ENCODE results near the gene PTCSC3.
"Not testable (repeated sequence)": the region's sequence is repeated elsewhere in the genome, so short reads cannot be mapped to it uniquely, and the experiment has no call there.

The PTCSC3 gene

GRCh38 chr14:36111822-36112583, 64.5 kb downstream of the PTCSC3 start:
- no peak for TF ChIP-seq CTCF (IDR thresholded peaks at IDR 0.05; ENCODE audit: extremely low read depth, missing control alignments)

GRCh38 chr14:36105401-36105800, 71.1 kb downstream of the PTCSC3 start:
- no peak for DNase-seq (ENCODE audit: low spot score)
- no peak for TF ChIP-seq CTCF (IDR thresholded peaks at IDR 0.05; ENCODE audit: extremely low read depth, missing control alignments)

More at GRCh38 chr14:36111822-36112583, 64.5 kb downstream of the PTCSC3 start:
- DNase-seq (ENCODE audit: low spot score) = no peak

- DNase-seq (ENCODE audit: low spot score) = not testable (repeated sequence)
Observed at GRCh38 chr14:36104258-36104657, 72.3 kb downstream of the PTCSC3 start.

GRCh38 chr14:36099619-36100018, 76.9 kb downstream of the PTCSC3 start:
- no peak for DNase-seq (ENCODE audit: low spot score)
- TF ChIP-seq CTCF (IDR thresholded peaks at IDR 0.05; ENCODE audit: extremely low read depth, missing control alignments) = no peak

GRCh38 chr14:36097356-36097755, 79.2 kb downstream of the PTCSC3 start:
- DNase-seq (ENCODE audit: low spot score) = no peak
- TF ChIP-seq CTCF (IDR thresholded peaks at IDR 0.05; ENCODE audit: extremely low read depth, missing control alignments) = no peak

- TF ChIP-seq CTCF (IDR thresholded peaks at IDR 0.05; ENCODE audit: extremely low read depth, missing control alignments) = no peak
- no peak for DNase-seq (ENCODE audit: low spot score)
Observed at GRCh38 chr14:36096090-36096489, 80.4 kb downstream of the PTCSC3 start.

- TF ChIP-seq CTCF (IDR thresholded peaks at IDR 0.05; ENCODE audit: extremely low read depth, missing control alignments) = no peak
- no peak for DNase-seq (ENCODE audit: low spot score)
Observed at GRCh38 chr14:36094963-36095362, 81.6 kb downstream of the PTCSC3 start.

- no peak for DNase-seq (ENCODE audit: low spot score)
- no peak for TF ChIP-seq CTCF (IDR thresholded peaks at IDR 0.05; ENCODE audit: extremely low read depth, missing control alignments)
Observed at GRCh38 chr14:36091096-36091495, 85.4 kb downstream of the PTCSC3 start.

Measured in GM20000 (cell line).